Ovary (tissue), 3 donors: ENCODE data around the gene BCAR3.

ENCODE experiments used
- CTCF ChIP-seq, 3 donors: fragments of 450-650 bp in 2 of 3; fragments of 200-600 bp in 1 of 3; IDR thresholded peaks; one replicate each; pipeline versions ENCODE4 v1.5.1 to v1.8.0; 2016 to 2022; ENCODE audit warnings: antibody characterized with exemption in 3 of 3, mild to moderate bottlenecking in 1 of 3
- EP300 ChIP-seq: sonication (generic); formaldehyde crosslinking; IDR thresholded peaks from one replicate; pipeline ENCODE4 v1.6.1; 2017; ENCODE audit warnings: antibody characterized with exemption
- POLR2A ChIP-seq: fragments of 450-650 bp; IDR thresholded peaks from one replicate; pipeline ENCODE4 v1.6.1; 2017; ENCODE audit warnings: antibody characterized with exemption, mild to moderate bottlenecking, moderate library complexity
- donor health status: DM: no; HTN: no; CAD: no.

GRCh38 chr1:93598396-93598795, 83.2 kb downstream of the BCAR3 start:
- TF ChIP-seq CTCF (IDR thresholded peaks at IDR 0.05) (no peak), POLR2A (no peak), EP300 (no peak)
